NCI-H2081 treated with DMSO at 0.1 percent for 48 hours (cell line): ENCODE measurements around the gene ZMYM1.
"Not testable (repeated sequence)": the region's sequence is repeated elsewhere in the genome, so short reads cannot be mapped to it uniquely, and the experiment has no call there.

Source experiments
- DNase-seq: peaks from one replicate; lab custom pipeline; 2025; lab: John Stamatoyannopoulos, UW

ZMYM1 gene

GRCh38 chr1:35079003-35079930 is at the start of gene ZMYM1:
Gene ZMYM1 (plus strand): TSS chr1:35079385. CDS start chr1:35093988, 14,603 bp downstream.
- peak; percentile 38 for DNase-seq

- no peak for DNase-seq
Observed at GRCh38 chr1:35029761-35030160, 49.4 kb upstream of the ZMYM1 start.

- no peak for DNase-seq
Observed at GRCh38 chr1:35030338-35030737, 48.8 kb upstream of the ZMYM1 start.

- DNase-seq = no peak
Observed at GRCh38 chr1:35030756-35031446, 48.3 kb upstream of the ZMYM1 start.

GRCh38 chr1:35032384-35032739 is 46.8 kb upstream of the ZMYM1 start:
- DNase-seq = no peak

- DNase-seq = no peak
Observed at GRCh38 chr1:35033346-35033745, 45.8 kb upstream of the ZMYM1 start.

- DNase-seq = no peak
Observed at GRCh38 chr1:35036621-35037020, 42.6 kb upstream of the ZMYM1 start.

GRCh38 chr1:35037206-35037605 is 42.0 kb upstream of the ZMYM1 start:
- no peak for DNase-seq

- no peak for DNase-seq
Observed at GRCh38 chr1:35038723-35039122, 40.5 kb upstream of the ZMYM1 start.

GRCh38 chr1:35043498-35043897 is 35.7 kb upstream of the ZMYM1 start:
- DNase-seq = no peak

- no peak for DNase-seq
Observed at GRCh38 chr1:35044431-35044830, 34.8 kb upstream of the ZMYM1 start.

- DNase-seq = no peak
Observed at GRCh38 chr1:35046730-35047129, 32.5 kb upstream of the ZMYM1 start.

- no peak for DNase-seq
Observed at GRCh38 chr1:35047188-35047858, 31.9 kb upstream of the ZMYM1 start.

- no peak for DNase-seq
Observed at GRCh38 chr1:35049116-35049515, 30.1 kb upstream of the ZMYM1 start.

- DNase-seq = no peak
Observed at GRCh38 chr1:35053433-35053832, 25.8 kb upstream of the ZMYM1 start.

- not testable (repeated sequence) for DNase-seq
Observed at GRCh38 chr1:35054282-35054681, 24.9 kb upstream of the ZMYM1 start.

GRCh38 chr1:35058321-35058720 is 20.9 kb upstream of the ZMYM1 start:
- not testable (repeated sequence) for DNase-seq

GRCh38 chr1:35058988-35059387 is 20.2 kb upstream of the ZMYM1 start:
- no peak for DNase-seq

- no peak for DNase-seq
Observed at GRCh38 chr1:35062518-35063196, 16.5 kb upstream of the ZMYM1 start.

GRCh38 chr1:35064265-35064664 is 14.9 kb upstream of the ZMYM1 start:
- no peak for DNase-seq

GRCh38 chr1:35069746-35070145 is 9.4 kb upstream of the ZMYM1 start:
- DNase-seq = no peak

GRCh38 chr1:35073265-35073811 is 5.8 kb upstream of the ZMYM1 start:
- DNase-seq = no peak
